ENCODE measurements around the gene DSCAML1. TPM values are rescaled to one million over a fixed set of nuclear protein-coding genes. Genes with fewer than 3 reads are reported as not detected.

DSCAML1 gene
- total and polyA plus RNA-seq, 9 of the 15 experiments (the other 6 are each of a cell fraction or from before 2014, with no cell fraction given) = not detected

GRCh38 chr11:117837070-117837776, 40.2 kb upstream of the DSCAML1 start:
- ChIA-PET POLR2A (interaction anchor here (1.0 kb wide), 1 partner anchor 142 kb away, joined by 3 read pairs; no protein-coding TSS in a partner anchor), CTCF (ENCODE audit: low intra/inter-chr PET ratio) (no interaction called here)
- H2AFZ ChIP-seq (ENCODE audit: low read depth, low read length) = no peak overlapping the region
- TF ChIP-seq, protein P1, sequence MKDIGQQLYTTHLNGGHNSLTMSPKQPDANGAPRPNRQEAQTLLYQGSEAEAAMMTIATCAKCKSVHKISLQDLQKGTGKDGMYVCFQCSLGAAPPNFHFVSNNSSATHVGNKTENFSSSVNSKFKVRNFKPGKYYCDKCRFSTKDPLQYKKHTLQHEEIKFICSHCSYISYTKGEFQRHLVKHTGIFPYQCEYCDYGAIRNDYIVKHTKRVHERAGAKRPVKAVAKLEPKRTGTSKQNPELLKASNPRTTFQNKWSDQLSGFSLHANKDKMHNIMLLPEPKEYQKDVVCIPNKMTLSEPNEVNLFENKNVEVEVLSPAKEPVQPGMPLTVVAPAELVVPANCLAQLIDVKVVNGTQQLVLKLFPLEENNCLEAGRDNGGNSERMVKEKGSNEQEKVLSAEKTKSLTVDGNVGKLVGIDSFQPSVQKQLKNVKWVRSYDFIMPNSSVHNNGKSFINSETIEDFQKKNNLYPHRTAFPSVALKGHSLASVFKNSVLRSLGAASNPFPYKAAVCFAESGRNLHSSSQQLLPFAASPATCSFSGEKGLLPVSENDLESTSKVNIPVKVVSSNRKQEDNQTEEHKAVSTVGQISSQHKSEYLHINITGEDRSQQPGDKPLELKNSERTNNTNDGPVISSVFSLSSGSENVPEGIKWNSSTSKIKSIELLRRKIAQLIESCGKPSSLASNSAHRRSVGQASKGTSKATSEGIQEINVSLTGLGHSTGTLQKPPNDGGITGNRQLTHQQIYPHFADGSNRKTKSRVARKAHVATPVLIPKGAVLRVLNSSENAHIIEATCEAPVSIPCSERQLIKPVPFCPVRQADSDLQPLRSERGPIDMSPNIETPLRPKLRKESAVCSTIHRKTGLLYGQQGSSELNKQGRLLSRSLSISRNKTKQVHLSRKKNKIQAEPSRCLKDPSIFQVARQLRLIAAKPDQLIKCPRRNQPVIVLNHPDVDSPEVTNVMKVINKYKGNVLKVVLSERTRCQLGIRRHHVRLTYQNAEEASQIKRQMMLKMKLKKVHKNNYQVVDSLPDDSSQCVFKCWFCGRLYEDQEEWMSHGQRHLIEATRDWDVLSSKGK (CRISPR knock-in tag; IDR thresholded peaks at IDR 0.05) = no peak
- TF ChIP-seq CBX1 (IDR thresholded peaks at IDR 0.05; ENCODE audit: low read depth) (no peak), RFX1 (IDR thresholded peaks at IDR 0.05) (peak; percentile 27; the same call in 1 of the 2 replicates), NCOA2 (IDR thresholded peaks at IDR 0.05; ENCODE audit: partially characterized antibody in 2 of 2) (no peak), YBX1 (IDR thresholded peaks at IDR 0.05) (no peak), POLR2AphosphoS5 (IDR thresholded peaks at IDR 0.05; ENCODE audit: control insufficient read depth, insufficient read depth, low read depth, low read length) (no peak), PRMT5 (CRISPR knock-in tag; IDR thresholded peaks at IDR 0.05) (no peak)
- peaks cover 3% of the 10 kb centered on the region for H3K9me1 ChIP-seq (ENCODE audit: control insufficient read depth, insufficient read depth, low read length)
- H3K36me3 ChIP-seq (ENCODE audit: control insufficient read depth, insufficient read depth, low read length) = no peaks in the 10 kb centered on the region
- no peaks in the 10 kb centered on the region for H3K9me3 ChIP-seq (replicated peaks; ENCODE audit: control insufficient read depth, insufficient read depth, low read depth, low read length)
- peaks cover 10% of the 10 kb centered on the region; the same call in 1 of the 2 replicates for H4K20me1 ChIP-seq (replicated peaks; ENCODE audit: control insufficient read depth, insufficient read depth, low read length)
- in situ Hi-C loops (cut with MboI) (no loop called here), intact Hi-C loops (cut with micrococcal nuclease) (no loop called here)
- ATAC-seq (no peak), DNase-seq (ENCODE audit: extremely low read depth in 1 of 4, low spot score in 3 of 4) (no peak), FAIRE-seq (no peak)
- H3K4me3 ChIP-seq = no peak overlapping the region
- no peak overlapping the region for H3K4me2 ChIP-seq (ENCODE audit: insufficient read depth, low read length)
- WGBS (ENCODE audit: insufficient coverage, low coverage, missing lambda C conversion rate) = 0% methylated on average over 18 of the region's 18 CpGs
- peaks cover 31 to 91% of the 10 kb centered on the region in 2 experiments; a peak in 4 of 5 replicates for H3K27me3 ChIP-seq (ENCODE audit: control insufficient read depth in 2 of 2, insufficient read depth in 2 of 2, low read length in 2 of 2)
- peak overlapping the region in 1 of 2 experiments; percentile 39; a peak in 1 of 4 replicates for H3K9ac ChIP-seq (ENCODE audit: insufficient read depth in 1 of 2, low read depth in 2 of 2, low read length in 2 of 2)
- no TSS peak for BruUV-seq (replicated peaks)
- no peaks in the 10 kb centered on the region; a peak in 1 of 5 replicates for H3K4me1 ChIP-seq (replicated peaks in 1 of 2; ENCODE audit: control insufficient read depth in 2 of 2, insufficient read depth in 2 of 2, low read length in 2 of 2)
- H3K27ac ChIP-seq (ENCODE audit: extremely low read depth, low read depth, low read length) = no peak overlapping the region
- H3K79me2 ChIP-seq (ENCODE audit: control insufficient read depth, insufficient read depth, low read length) = no peaks in the 10 kb centered on the region

Measured in K562 (cell line).